HepG2 (cell line): ENCODE results near the gene WWC2. TPM values are rescaled to one million over a fixed set of nuclear protein-coding genes. Genes with fewer than 3 reads are reported as not detected.

Experiments
- CREM ChIP-seq, 2 experiments: sonication (generic) in 1 of 2; formaldehyde crosslinking in 1 of 2; IDR thresholded peaks; 2 replicates each; pipeline versions ENCODE4 v1.4.0 to v1.6.1; 2016 to 2020; ENCODE audit warnings: antibody characterized with exemption in 1 of 2, mild to moderate bottlenecking in 1 of 2, missing genetic modification reagents in 1 of 2
- GFI1 ChIP-seq: sonication (generic); formaldehyde crosslinking; IDR thresholded peaks from 2 replicates; pipeline ENCODE4 v1.5.0; 2020; ENCODE audit warnings: missing genetic modification reagents, mild to moderate bottlenecking, borderline replicate concordance
- HNF4A ChIP-seq: sonication (generic); formaldehyde crosslinking; IDR thresholded peaks from 2 replicates; pipeline ENCODE4 v1.4.0; 2020; ENCODE audit warnings: missing genetic modification reagents
- HNF4G ChIP-seq, 2 experiments: sonication (generic) in 1 of 2; formaldehyde crosslinking in 1 of 2; IDR thresholded peaks; 2 replicates each; pipeline versions ENCODE4 v1.4.0 to v1.6.1; 2011 to 2020; ENCODE audit warnings: borderline replicate concordance in 2 of 2, low read depth in 2 of 2, mild to moderate bottlenecking in 2 of 2, low read length in 1 of 2, missing genetic modification reagents in 1 of 2, moderate library complexity in 1 of 2
- KMT2B ChIP-seq: IDR thresholded peaks from 2 replicates; pipeline ENCODE4 v1.6.1; 2016; ENCODE audit warnings: missing genetic modification reagents, missing compliant biosample characterization
- SAP130 ChIP-seq: IDR thresholded peaks from 2 replicates; pipeline ENCODE4 v1.6.1; 2016; ENCODE audit warnings: low read depth
- SMARCC2 ChIP-seq: fragments of 450-650 bp; IDR thresholded peaks from 2 replicates; pipeline ENCODE4 v1.6.1; 2017; ENCODE audit warnings: antibody characterized with exemption, mild to moderate bottlenecking
- SOX13 ChIP-seq, 3 experiments: fragments of 450-650 bp in 1 of 3; sonication (generic) in 1 of 3; formaldehyde crosslinking in 1 of 3; IDR thresholded peaks in 2 of 3; conservative IDR thresholded peaks in 1 of 3; 2 replicates each; pipeline versions ENCODE4 v1.5.0 to v1.6.1; 2016 to 2020; ENCODE audit warnings: antibody characterized with exemption in 1 of 3, mild to moderate bottlenecking in 1 of 3, missing compliant biosample characterization in 1 of 3, missing genetic modification reagents in 1 of 3, moderate library complexity in 1 of 3
- TCF12 ChIP-seq, 2 experiments: fragments of 450-650 bp in 1 of 2; sonication (generic) in 1 of 2; formaldehyde crosslinking in 1 of 2; IDR thresholded peaks; 2 replicates each; pipeline versions ENCODE4 v1.6.1 to v1.8.0; 2017 to 2022; ENCODE audit warnings: antibody characterized with exemption in 1 of 2, mild to moderate bottlenecking in 1 of 2, missing genetic modification reagents in 1 of 2, moderate library complexity in 1 of 2
- ZNF44 ChIP-seq: sonication (generic); formaldehyde crosslinking; IDR thresholded peaks from 2 replicates; pipeline ENCODE4 v1.5.1; 2020; ENCODE audit warnings: mild to moderate bottlenecking, missing genetic modification reagents
- ZNF839 ChIP-seq: sonication (generic); formaldehyde crosslinking; IDR thresholded peaks from 2 replicates; pipeline ENCODE4 v1.4.0; 2020; ENCODE audit warnings: missing genetic modification reagents, mild to moderate bottlenecking, borderline replicate concordance
- polyA plus RNA-seq, 8 experiments: library from polyadenylated mRNA; depleted of rRNA in 3 of 8; stranded (reverse) in 7 of 8; unstranded in 1 of 8; fragments of >200 nt; fragmentation: Illumina TruSeq in 4 of 8; extraction: Trizol in 4 of 8; gene quantifications; 2 replicates each; pipeline versions ENCODE4 v1.2.1 to v1.2.3, GENCODE V29; 2011 to 2016; ENCODE audit warnings: low read depth in 4 of 8, missing spikeins in 1 of 8, mixed read lengths in 1 of 8; ENCODE audit not compliant: insufficient read depth in 1 of 8
- total RNA-seq, 5 experiments: library from RNA; depleted of rRNA; stranded (reverse); fragments of >200 nt; fragmentation: Illumina TruSeq; extraction: Trizol; gene quantifications; 2 replicates each; pipeline ENCODE4 v1.2.3, GENCODE V29; 2016; ENCODE audit warnings: low read depth in 1 of 5
- TF ChIP-seq, protein P1 (sequence below): sonication (generic); formaldehyde crosslinking; IDR thresholded peaks from 2 replicates; pipeline ENCODE4 v1.5.1; 2020; ENCODE audit warnings: mild to moderate bottlenecking, missing genetic modification reagents, borderline replicate concordance

WWC2 gene
- total and polyA plus RNA-seq, 2 of the 13 experiments (the other 11 are each of a cell fraction or from before 2014, with no cell fraction given): 40.0 to 50.1 TPM

DNA sequence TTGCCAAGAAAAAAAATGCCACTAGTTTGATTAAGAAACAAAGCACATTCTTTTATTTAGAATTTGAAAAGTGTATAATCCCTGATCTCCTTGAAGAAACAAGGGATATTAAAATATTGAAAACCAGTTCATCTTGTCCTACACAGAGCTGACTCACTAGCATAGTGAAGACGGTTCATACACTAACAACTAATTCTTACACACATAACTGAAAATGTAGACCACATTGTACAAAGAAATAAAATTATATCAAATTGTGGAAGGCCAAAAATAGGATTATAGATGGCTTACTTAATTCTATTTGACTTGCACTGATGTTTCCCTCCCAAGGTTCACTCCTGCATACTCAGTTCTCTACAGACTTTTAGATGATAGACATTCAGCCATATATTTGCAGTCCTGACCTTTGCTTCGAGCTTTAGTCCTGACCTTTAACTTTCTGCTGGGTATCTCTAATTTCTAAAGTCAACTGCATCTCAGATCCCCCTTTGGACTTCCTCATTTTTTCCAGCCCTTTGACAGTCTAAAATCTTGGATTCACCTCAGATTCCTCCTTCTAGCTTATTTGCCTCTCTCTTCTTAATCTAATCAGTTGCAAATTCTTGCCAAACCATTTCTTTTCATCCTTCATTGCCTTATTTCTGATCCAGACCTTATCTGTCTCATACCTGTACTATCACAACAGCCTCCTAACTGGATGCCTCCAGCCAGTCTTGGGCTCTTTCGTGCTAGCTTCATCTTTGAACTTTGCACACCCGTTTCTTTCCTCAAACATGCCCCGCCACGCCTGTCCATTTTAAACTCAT is 4.5 kb upstream of the WWC2 start (continued):
- TF ChIP-seq SOX13 (IDR thresholded peaks at IDR 0.05): no peak
- TF ChIP-seq SOX13 (CRISPR knock-in tag; conservative IDR thresholded peaks at IDR 0.05 in 1 of 2, IDR thresholded peaks at IDR 0.05 in 1 of 2): peak in 1 of 2 experiments; percentile 20; a peak in 1 of 4 replicates
- TF ChIP-seq HNF4G (IDR thresholded peaks at IDR 0.05; ENCODE audit: borderline replicate concordance, low read depth, low read length): peak; percentile 78
- 0 out of 2 replicates have a peak, but pooled peaks have one; percentile 32 for TF ChIP-seq HNF4G (CRISPR knock-in tag; IDR thresholded peaks at IDR 0.05; ENCODE audit: borderline replicate concordance, low read depth)
- TF ChIP-seq, protein P1, sequence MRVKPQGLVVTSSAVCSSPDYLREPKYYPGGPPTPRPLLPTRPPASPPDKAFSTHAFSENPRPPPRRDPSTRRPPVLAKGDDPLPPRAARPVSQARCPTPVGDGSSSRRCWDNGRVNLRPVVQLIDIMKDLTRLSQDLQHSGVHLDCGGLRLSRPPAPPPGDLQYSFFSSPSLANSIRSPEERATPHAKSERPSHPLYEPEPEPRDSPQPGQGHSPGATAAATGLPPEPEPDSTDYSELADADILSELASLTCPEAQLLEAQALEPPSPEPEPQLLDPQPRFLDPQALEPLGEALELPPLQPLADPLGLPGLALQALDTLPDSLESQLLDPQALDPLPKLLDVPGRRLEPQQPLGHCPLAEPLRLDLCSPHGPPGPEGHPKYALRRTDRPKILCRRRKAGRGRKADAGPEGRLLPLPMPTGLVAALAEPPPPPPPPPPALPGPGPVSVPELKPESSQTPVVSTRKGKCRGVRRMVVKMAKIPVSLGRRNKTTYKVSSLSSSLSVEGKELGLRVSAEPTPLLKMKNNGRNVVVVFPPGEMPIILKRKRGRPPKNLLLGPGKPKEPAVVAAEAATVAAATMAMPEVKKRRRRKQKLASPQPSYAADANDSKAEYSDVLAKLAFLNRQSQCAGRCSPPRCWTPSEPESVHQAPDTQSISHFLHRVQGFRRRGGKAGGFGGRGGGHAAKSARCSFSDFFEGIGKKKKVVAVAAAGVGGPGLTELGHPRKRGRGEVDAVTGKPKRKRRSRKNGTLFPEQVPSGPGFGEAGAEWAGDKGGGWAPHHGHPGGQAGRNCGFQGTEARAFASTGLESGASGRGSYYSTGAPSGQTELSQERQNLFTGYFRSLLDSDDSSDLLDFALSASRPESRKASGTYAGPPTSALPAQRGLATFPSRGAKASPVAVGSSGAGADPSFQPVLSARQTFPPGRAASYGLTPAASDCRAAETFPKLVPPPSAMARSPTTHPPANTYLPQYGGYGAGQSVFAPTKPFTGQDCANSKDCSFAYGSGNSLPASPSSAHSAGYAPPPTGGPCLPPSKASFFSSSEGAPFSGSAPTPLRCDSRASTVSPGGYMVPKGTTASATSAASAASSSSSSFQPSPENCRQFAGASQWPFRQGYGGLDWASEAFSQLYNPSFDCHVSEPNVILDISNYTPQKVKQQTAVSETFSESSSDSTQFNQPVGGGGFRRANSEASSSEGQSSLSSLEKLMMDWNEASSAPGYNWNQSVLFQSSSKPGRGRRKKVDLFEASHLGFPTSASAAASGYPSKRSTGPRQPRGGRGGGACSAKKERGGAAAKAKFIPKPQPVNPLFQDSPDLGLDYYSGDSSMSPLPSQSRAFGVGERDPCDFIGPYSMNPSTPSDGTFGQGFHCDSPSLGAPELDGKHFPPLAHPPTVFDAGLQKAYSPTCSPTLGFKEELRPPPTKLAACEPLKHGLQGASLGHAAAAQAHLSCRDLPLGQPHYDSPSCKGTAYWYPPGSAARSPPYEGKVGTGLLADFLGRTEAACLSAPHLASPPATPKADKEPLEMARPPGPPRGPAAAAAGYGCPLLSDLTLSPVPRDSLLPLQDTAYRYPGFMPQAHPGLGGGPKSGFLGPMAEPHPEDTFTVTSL (CRISPR knock-in tag): peak; percentile 14; the same call in 1 of the 2 replicates
- peak; percentile 35; the same call in 1 of the 2 replicates for TF ChIP-seq SAP130 (CRISPR knock-in tag)
- TF ChIP-seq GFI1 (CRISPR knock-in tag): 0 out of 2 replicates have a peak, but pooled peaks have one; percentile 33
- TF ChIP-seq ZNF44 (CRISPR knock-in tag): no peak
- no peak for TF ChIP-seq ZNF839
- TF ChIP-seq HNF4A: peak; percentile 71
- no peak for TF ChIP-seq TCF12 (IDR thresholded peaks at IDR 0.05)
- TF ChIP-seq TCF12 (CRISPR knock-in tag; IDR thresholded peaks at IDR 0.05): no peak
- 0 out of 2 replicates have a peak, but pooled peaks have one; percentile 30 for TF ChIP-seq KMT2B
- no peak for TF ChIP-seq SMARCC2
- TF ChIP-seq CREM (IDR thresholded peaks at IDR 0.05): peak; percentile 25; the same call in 1 of the 2 replicates
- TF ChIP-seq CREM (CRISPR knock-in tag; IDR thresholded peaks at IDR 0.05): no peak
